Right atrium auricular region (tissue), 2 donors: ENCODE results near the gene STOM. TPM values are rescaled to one million over a fixed set of nuclear protein-coding genes. Genes with fewer than 3 reads are reported as not detected.
"Not testable (repeated sequence)": the region's sequence is repeated elsewhere in the genome, so short reads cannot be mapped to it uniquely, and the experiment has no call there.

Experiments used
- DNase-seq: peaks from one replicate; pipeline ENCODE4 v3.0.0-alpha.2; 2019; ENCODE audit warnings: low spot score
- H3K27ac ChIP-seq, 2 donors: fragments of 200-600 bp; sonication (generic); 1 replicate in 1 of 2; 2 replicates in 1 of 2; pipeline ENCODE4 v1.5.1; 2016 to 2019
- H3K27me3 ChIP-seq, 2 donors: fragments of 200-600 bp; sonication (generic); one replicate each; pipeline versions ENCODE4 v1.5.1 to v1.6.0; 2017 to 2019
- H3K36me3 ChIP-seq: fragments of 200-600 bp; sonication (generic); one replicate; pipeline ENCODE4 v1.5.1; 2016
- H3K4me1 ChIP-seq, 2 donors: fragments of 200-600 bp; sonication (generic); one replicate each; pipeline versions ENCODE4 v1.5.1 to v1.6.0; 2017 to 2019
- H3K4me3 ChIP-seq, 2 donors: fragments of 200-600 bp; sonication (generic); 1 replicate in 1 of 2; 2 replicates in 1 of 2; pipeline ENCODE4 v1.5.1; 2017 to 2019; ENCODE audit warnings: mild to moderate bottlenecking in 1 of 2, moderate library complexity in 1 of 2
- H3K9me3 ChIP-seq, 2 donors: fragments of 200-600 bp; sonication (generic); one replicate each; pipeline ENCODE4 v1.5.1; 2019
- total RNA-seq, 2 donors: library from RNA; depleted of rRNA; stranded (reverse); fragments of >200 nt; gene quantifications; one replicate each; pipeline ENCODE4 v1.1.0, GENCODE V29; 2016
- TF ChIP-seq, protein P1 (sequence below), 2 donors: fragments of 200-600 bp; sonication (generic); IDR thresholded peaks; one replicate each; pipeline ENCODE4 v1.5.1; 2019; ENCODE audit warnings: antibody characterized with exemption in 2 of 2

Gene STOM
- total RNA-seq, 2 donors from 2014 or later = 152 to 173 TPM

- Histone ChIP-seq H3K27me3 (no peaks in the 10 kb centered on the region), H3K4me3 (no peak overlapping the region), H3K27ac (peak overlapping the region; percentile 87 to 97), H3K36me3 (no peaks in the 10 kb centered on the region), H3K9me3 (no peaks in the 10 kb centered on the region), H3K4me1 (peaks cover 0 to 96% of the 10 kb centered on the region in 2 donors)
- DNase-seq = no peak
- TF ChIP-seq, protein P1, sequence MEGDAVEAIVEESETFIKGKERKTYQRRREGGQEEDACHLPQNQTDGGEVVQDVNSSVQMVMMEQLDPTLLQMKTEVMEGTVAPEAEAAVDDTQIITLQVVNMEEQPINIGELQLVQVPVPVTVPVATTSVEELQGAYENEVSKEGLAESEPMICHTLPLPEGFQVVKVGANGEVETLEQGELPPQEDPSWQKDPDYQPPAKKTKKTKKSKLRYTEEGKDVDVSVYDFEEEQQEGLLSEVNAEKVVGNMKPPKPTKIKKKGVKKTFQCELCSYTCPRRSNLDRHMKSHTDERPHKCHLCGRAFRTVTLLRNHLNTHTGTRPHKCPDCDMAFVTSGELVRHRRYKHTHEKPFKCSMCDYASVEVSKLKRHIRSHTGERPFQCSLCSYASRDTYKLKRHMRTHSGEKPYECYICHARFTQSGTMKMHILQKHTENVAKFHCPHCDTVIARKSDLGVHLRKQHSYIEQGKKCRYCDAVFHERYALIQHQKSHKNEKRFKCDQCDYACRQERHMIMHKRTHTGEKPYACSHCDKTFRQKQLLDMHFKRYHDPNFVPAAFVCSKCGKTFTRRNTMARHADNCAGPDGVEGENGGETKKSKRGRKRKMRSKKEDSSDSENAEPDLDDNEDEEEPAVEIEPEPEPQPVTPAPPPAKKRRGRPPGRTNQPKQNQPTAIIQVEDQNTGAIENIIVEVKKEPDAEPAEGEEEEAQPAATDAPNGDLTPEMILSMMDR (IDR thresholded peaks at IDR 0.05) = no peak
Observed at GRCh38 chr9:121292051-121292450, 78.0 kb downstream of the STOM start.

GRCh38 chr9:121291536-121291935 lies 78.5 kb downstream of the STOM start:
- not testable (repeated sequence) for H3K4me3 ChIP-seq, H3K9me3 ChIP-seq, H3K36me3 ChIP-seq, DNase-seq, H3K27me3 ChIP-seq
- H3K27ac ChIP-seq = peak overlapping the region; percentile 97 to 99
- peaks cover 0 to 96% of the 10 kb centered on the region in 2 donors for H3K4me1 ChIP-seq

DNA sequence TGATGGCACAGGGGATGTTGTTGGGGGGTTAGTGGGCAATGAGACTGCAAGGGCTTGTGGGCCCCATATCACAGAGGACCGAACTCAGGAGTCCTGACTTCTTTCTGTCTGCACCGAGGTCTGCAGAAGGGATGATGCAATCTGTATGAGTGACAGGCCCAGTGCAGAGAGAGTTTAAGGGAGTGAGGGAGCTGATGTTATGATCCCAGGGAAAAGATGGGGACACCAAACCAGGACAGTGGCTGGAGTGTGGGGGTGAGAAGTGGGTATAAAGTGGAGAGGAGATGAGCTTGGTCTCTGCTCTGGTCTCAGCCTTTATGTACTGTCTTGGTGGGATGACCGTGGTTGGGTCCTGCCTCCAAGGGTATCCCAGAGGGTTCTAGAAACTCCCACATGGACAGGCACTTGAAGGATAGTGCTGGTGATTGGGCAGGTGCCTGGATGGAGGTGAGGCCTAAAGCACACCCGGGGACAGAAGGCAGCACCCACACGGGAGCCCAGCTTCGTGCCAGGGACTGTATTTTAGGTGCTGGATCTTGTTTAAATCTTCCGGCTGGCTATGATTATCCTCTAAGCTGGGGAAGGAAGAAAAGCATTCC lies 80.2 kb downstream of the STOM start:
- TF ChIP-seq, protein P1 (IDR thresholded peaks at IDR 0.05) = no peak
- Histone ChIP-seq H3K4me3 (peak overlapping the region in 1 of 2 donors; percentile 14), H3K4me1 (peaks cover 0 to 96% of the 10 kb centered on the region in 2 donors)

GRCh38 chr9:121289026-121289771 lies 80.9 kb downstream of the STOM start:
- no peaks in the 10 kb centered on the region for H3K9me3 ChIP-seq
- H3K27ac ChIP-seq = peak overlapping the region; percentile 97 to 99
- H3K27me3 ChIP-seq = no peaks in the 10 kb centered on the region
- H3K4me1 ChIP-seq = peaks cover 0 to 96% of the 10 kb centered on the region in 2 donors
- no peaks in the 10 kb centered on the region for H3K36me3 ChIP-seq
- TF ChIP-seq, protein P1 (IDR thresholded peaks at IDR 0.05) = no peak
- peak overlapping the region in 1 of 2 donors; percentile 14 for H3K4me3 ChIP-seq
- peak; percentile 88 for DNase-seq

More for the DNA sequence above, 80.2 kb downstream of the STOM start:
- Histone ChIP-seq H3K27ac (peak overlapping the region; percentile 97 to 99), H3K36me3 (no peaks in the 10 kb centered on the region), H3K9me3 (no peaks in the 10 kb centered on the region), H3K27me3 (no peaks in the 10 kb centered on the region)
- DNase-seq = no peak

Other genes starting within 250 kb of the STOM start
- 10 to 100 TPM; 26.8 to 27.8 TPM for gene RAB14, start 168.4 kb downstream of the STOM start, total RNA-seq
- 1,000 to 10,000 TPM; 1,444 to 3,478 TPM for gene GSN, start 102.1 kb downstream of the STOM start, total RNA-seq
- gene GGTA1, start 129.6 kb upstream of the STOM start, total RNA-seq = 10 to 100 TPM; 11.6 to 15.2 TPM